Esophagus squamous epithelium (tissue), 4 donors: ENCODE results near the gene OSGEPL1.

Experiments
- POLR2A ChIP-seq, 4 donors: fragments of 450-650 bp; IDR thresholded peaks; one replicate each; pipeline ENCODE4 v1.6.1; 2017; ENCODE audit warnings: antibody characterized with exemption in 4 of 4, mild to moderate bottlenecking in 4 of 4, moderate library complexity in 3 of 4
- TF ChIP-seq, protein P1 (sequence below), 6 experiments: fragments of 450-650 bp in 4 of 6; fragments of 200-600 bp in 2 of 6; sonication (generic) in 2 of 6; IDR thresholded peaks; one replicate each; pipeline ENCODE4 v1.5.1; 2016 to 2019; ENCODE audit warnings: antibody characterized with exemption in 6 of 6, mild to moderate bottlenecking in 4 of 6, moderate library complexity in 4 of 6

DNA sequence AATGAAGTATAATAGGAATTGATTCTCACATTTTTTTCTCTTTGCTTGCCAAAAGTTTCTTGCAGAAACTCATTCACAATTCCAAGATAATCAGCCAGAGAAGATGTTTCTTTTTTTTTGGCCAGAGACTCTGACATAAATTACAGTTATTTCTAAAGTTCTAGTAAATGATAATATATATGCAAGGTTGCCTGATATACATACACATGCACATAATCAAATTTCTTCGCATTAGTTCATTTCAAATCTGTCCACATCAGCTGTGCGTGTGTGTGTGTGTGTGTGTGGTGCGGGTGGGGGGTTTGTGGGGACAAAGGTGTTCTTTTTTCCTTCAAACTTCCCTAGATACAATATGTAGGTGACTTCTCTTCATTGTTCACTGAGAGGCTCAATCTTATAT lies 33.2 kb downstream of the OSGEPL1 start:
- TF ChIP-seq, protein P1, sequence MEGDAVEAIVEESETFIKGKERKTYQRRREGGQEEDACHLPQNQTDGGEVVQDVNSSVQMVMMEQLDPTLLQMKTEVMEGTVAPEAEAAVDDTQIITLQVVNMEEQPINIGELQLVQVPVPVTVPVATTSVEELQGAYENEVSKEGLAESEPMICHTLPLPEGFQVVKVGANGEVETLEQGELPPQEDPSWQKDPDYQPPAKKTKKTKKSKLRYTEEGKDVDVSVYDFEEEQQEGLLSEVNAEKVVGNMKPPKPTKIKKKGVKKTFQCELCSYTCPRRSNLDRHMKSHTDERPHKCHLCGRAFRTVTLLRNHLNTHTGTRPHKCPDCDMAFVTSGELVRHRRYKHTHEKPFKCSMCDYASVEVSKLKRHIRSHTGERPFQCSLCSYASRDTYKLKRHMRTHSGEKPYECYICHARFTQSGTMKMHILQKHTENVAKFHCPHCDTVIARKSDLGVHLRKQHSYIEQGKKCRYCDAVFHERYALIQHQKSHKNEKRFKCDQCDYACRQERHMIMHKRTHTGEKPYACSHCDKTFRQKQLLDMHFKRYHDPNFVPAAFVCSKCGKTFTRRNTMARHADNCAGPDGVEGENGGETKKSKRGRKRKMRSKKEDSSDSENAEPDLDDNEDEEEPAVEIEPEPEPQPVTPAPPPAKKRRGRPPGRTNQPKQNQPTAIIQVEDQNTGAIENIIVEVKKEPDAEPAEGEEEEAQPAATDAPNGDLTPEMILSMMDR (IDR thresholded peaks at IDR 0.05) = no peak
- TF ChIP-seq POLR2A (IDR thresholded peaks at IDR 0.05) = no peak
